GM12872 (cell line): Measurements from ENCODE around the gene DLGAP1.

Experiments used
- CTCF ChIP-seq: IDR thresholded peaks from 3 replicates; pipeline ENCODE4 v1.5.1; 2011; ENCODE audit warnings: low read depth, mild to moderate bottlenecking, low read length, moderate library complexity; ENCODE audit not compliant: insufficient read depth

DLGAP1 gene

DNA sequence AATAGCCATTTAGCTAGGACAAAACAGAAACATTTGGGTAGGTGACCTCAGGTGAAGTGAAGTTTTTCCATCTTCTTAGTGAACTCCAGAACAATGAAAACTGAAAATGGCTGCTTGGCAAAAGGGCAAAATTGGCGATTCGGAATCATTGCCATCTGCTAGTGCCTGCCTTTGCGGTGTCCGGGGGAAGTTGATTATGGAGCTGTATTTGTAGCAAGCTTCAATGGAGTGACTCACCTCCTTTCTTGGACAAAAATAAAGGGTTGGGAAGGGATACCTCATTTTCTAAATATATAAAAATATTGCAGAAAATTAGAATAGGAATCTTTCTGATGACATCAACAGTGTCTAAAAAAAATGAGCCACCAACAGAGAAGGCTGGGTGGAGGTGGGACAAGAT is 544.6 kb downstream of the DLGAP1 start:
- TF ChIP-seq CTCF, result no peak

- TF ChIP-seq CTCF, result no peak
These were observed 547.2 kb downstream of the DLGAP1 start for GRCh38 chr18:3907955-3908354.

- no peak for TF ChIP-seq CTCF
These were observed 548.9 kb downstream of the DLGAP1 start for GRCh38 chr18:3906116-3906750.

DNA sequence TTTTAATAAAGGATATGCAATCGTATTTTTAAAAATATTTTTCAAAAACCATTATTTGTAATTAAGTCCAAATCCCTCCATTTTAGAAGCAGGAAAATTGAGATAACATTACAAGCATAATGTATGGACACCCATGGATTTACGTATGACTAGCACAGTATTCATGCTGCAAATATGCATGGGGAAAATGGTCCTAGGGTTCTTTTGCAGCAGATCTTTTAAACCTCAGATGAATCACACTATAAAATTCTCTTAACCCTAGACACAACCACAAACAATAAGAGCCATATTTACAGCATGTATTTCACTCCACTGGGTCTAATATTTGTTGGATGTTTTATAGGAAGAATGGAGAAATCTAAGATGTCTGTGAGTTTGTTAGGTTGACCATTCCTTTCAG is 551.8 kb downstream of the DLGAP1 start:
- no peak for TF ChIP-seq CTCF

- no peak for TF ChIP-seq CTCF
These were observed 552.4 kb downstream of the DLGAP1 start for GRCh38 chr18:3902676-3903075.

DNA sequence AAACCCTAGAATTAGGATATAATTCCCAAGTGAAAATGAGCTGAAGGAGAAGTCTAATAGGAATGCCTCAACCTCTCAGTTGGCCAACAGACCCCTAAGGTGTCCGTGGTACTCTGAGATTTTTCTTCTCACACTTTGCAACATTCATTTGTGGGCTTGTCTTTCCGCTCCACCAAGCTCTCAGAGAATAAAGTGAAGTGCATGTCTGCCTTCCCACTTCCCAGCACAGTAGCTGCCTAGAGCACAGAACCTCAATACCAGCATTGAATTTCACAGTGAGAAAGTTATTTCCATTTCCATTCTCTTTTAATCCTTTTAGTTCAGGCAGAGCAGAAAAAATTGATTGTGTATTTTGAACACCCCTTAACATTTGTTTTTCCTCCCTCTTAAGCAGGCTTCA is 553.3 kb downstream of the DLGAP1 start:
- no peak for TF ChIP-seq CTCF

GRCh38 chr18:3901042-3901441 is 554.1 kb downstream of the DLGAP1 start:
- no peak for TF ChIP-seq CTCF
